ENCODE results near the gene SLAMF9. TPM values are rescaled to one million over a fixed set of nuclear protein-coding genes. Genes with fewer than 3 reads are reported as not detected.

SLAMF9 gene
- total RNA-seq, 1 experiment from 2014 or later: not detected

DNA sequence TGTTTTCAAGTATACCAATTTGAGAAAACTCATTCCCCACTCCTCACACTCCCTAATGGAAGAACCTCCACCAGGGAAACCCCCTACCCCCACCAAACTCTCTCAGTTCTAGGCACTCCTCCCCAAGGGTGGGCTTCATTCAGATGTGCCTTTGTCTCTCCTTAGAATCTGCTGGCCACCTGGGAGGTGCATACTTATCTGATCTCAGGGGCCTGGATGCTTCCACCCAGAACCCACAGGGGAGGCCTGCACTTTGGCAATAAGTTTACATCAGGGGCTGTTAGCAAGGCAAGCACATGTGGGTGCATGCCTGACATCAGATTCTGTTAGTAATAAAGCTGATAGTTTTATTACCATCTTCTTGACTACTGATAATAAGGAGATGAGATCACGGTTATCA, 32.5 kb upstream of the SLAMF9 start:
- no peak for TF ChIP-seq POLR2AphosphoS5 (IDR thresholded peaks at IDR 0.05; ENCODE audit: low read depth, low read length)
- TF ChIP-seq, protein P1, sequence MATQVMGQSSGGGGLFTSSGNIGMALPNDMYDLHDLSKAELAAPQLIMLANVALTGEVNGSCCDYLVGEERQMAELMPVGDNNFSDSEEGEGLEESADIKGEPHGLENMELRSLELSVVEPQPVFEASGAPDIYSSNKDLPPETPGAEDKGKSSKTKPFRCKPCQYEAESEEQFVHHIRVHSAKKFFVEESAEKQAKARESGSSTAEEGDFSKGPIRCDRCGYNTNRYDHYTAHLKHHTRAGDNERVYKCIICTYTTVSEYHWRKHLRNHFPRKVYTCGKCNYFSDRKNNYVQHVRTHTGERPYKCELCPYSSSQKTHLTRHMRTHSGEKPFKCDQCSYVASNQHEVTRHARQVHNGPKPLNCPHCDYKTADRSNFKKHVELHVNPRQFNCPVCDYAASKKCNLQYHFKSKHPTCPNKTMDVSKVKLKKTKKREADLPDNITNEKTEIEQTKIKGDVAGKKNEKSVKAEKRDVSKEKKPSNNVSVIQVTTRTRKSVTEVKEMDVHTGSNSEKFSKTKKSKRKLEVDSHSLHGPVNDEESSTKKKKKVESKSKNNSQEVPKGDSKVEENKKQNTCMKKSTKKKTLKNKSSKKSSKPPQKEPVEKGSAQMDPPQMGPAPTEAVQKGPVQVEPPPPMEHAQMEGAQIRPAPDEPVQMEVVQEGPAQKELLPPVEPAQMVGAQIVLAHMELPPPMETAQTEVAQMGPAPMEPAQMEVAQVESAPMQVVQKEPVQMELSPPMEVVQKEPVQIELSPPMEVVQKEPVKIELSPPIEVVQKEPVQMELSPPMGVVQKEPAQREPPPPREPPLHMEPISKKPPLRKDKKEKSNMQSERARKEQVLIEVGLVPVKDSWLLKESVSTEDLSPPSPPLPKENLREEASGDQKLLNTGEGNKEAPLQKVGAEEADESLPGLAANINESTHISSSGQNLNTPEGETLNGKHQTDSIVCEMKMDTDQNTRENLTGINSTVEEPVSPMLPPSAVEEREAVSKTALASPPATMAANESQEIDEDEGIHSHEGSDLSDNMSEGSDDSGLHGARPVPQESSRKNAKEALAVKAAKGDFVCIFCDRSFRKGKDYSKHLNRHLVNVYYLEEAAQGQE (IDR thresholded peaks at IDR 0.05; ENCODE audit: insufficient read depth in 1 of 2, low read depth in 2 of 2, low read length in 1 of 2): no peak
- TF ChIP-seq, protein P2, sequence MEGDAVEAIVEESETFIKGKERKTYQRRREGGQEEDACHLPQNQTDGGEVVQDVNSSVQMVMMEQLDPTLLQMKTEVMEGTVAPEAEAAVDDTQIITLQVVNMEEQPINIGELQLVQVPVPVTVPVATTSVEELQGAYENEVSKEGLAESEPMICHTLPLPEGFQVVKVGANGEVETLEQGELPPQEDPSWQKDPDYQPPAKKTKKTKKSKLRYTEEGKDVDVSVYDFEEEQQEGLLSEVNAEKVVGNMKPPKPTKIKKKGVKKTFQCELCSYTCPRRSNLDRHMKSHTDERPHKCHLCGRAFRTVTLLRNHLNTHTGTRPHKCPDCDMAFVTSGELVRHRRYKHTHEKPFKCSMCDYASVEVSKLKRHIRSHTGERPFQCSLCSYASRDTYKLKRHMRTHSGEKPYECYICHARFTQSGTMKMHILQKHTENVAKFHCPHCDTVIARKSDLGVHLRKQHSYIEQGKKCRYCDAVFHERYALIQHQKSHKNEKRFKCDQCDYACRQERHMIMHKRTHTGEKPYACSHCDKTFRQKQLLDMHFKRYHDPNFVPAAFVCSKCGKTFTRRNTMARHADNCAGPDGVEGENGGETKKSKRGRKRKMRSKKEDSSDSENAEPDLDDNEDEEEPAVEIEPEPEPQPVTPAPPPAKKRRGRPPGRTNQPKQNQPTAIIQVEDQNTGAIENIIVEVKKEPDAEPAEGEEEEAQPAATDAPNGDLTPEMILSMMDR (IDR thresholded peaks at IDR 0.05): no peak
- no peak for TF ChIP-seq TCF7L2 (IDR thresholded peaks at IDR 0.05; ENCODE audit: low read depth, low read length)
- TF ChIP-seq SIN3A (IDR thresholded peaks at IDR 0.05; ENCODE audit: borderline replicate concordance, insufficient read depth, low read depth, low read length): no peak
- Histone ChIP-seq H3K27ac (ENCODE audit: low read length) (no peak overlapping the region), H3K4me3 (ENCODE audit: low read depth in 2 of 2, low read length in 2 of 2) (no peak overlapping the region), H3K36me3 (ENCODE audit: control insufficient read depth, insufficient read depth, low read length) (no peaks in the 10 kb centered on the region), H3K9me3 (ENCODE audit: control insufficient read depth, insufficient read depth, low read depth, low read length) (no peaks in the 10 kb centered on the region), H3K4me1 (ENCODE audit: control insufficient read depth, insufficient read depth, low read length) (no peaks in the 10 kb centered on the region), H3K27me3 (ENCODE audit: control insufficient read depth, insufficient read depth, low read length) (peaks cover 10% of the 10 kb centered on the region)
- intact Hi-C loops (cut with micrococcal nuclease; ENCODE audit: unreplicated experiment): no loop called here
- in situ Hi-C loops (cut with HindIII; ENCODE audit: low pct_unique_long_range_greater_than_20kb, low sequenced_read_pairs): no loop called here
- DNase-seq (ENCODE audit: low read depth, low spot score) (no peak), ATAC-seq (no peak)
- ChIA-PET CTCF (no interaction called here), POLR2A (no interaction called here)
- no TSS peak for BruUV-seq (replicated peaks)

DNA sequence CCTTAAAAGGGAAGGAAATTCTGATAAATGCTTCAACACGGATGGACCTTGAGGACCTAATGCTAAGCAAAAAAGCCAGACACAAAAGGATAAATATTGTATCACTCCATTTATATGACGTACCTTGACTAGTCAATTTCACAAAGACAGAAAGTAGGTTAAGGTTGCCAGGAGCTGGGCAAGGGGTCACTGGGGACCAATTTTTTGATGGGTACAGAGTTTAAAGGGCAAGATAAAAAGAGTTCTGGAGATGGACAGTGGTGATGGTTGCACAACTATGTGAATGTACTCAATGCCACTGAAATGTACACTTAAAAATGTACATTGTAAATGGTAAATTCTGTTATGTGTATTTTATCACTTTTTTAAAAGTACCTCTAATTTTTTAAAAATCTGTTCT, 32.1 kb upstream of the SLAMF9 start:
- Histone ChIP-seq H3K27me3 (ENCODE audit: control insufficient read depth, insufficient read depth, low read length) (peaks cover 9% of the 10 kb centered on the region), H3K9me3 (ENCODE audit: control insufficient read depth, insufficient read depth, low read depth, low read length) (no peaks in the 10 kb centered on the region), H3K4me3 (ENCODE audit: low read depth in 2 of 2, low read length in 2 of 2) (no peak overlapping the region), H3K36me3 (ENCODE audit: control insufficient read depth, insufficient read depth, low read length) (no peaks in the 10 kb centered on the region), H3K27ac (ENCODE audit: low read length) (no peak overlapping the region), H3K4me1 (ENCODE audit: control insufficient read depth, insufficient read depth, low read length) (no peaks in the 10 kb centered on the region)
- CTCF ChIA-PET: no interaction called here
- ATAC-seq (no peak), DNase-seq (ENCODE audit: low read depth, low spot score) (no peak)
- TF ChIP-seq, protein P1 (IDR thresholded peaks at IDR 0.05; ENCODE audit: insufficient read depth in 1 of 2, low read depth in 2 of 2, low read length in 1 of 2): no peak
- TF ChIP-seq SIN3A (IDR thresholded peaks at IDR 0.05; ENCODE audit: borderline replicate concordance, insufficient read depth, low read depth, low read length): no peak
- no peak for TF ChIP-seq TCF7L2 (IDR thresholded peaks at IDR 0.05; ENCODE audit: low read depth, low read length)
- no peak for TF ChIP-seq POLR2AphosphoS5 (IDR thresholded peaks at IDR 0.05; ENCODE audit: low read depth, low read length)
- TF ChIP-seq, protein P2 (IDR thresholded peaks at IDR 0.05): no peak
- BruUV-seq (replicated peaks): no TSS peak
- intact Hi-C loops (cut with micrococcal nuclease; ENCODE audit: unreplicated experiment) (no loop called here), in situ Hi-C loops (cut with HindIII; ENCODE audit: low pct_unique_long_range_greater_than_20kb, low sequenced_read_pairs) (no loop called here)
- POLR2A ChIA-PET: no interaction called here
